Measurements from ENCODE around the gene EGLN2.
"Not testable (repeated sequence)": the region's sequence is repeated elsewhere in the genome, so short reads cannot be mapped to it uniquely, and the experiment has no call there.

Gene EGLN2

GRCh38 chr19:40819479-40820234 is 20.7 kb downstream of the EGLN2 start:
- DNase-seq (ENCODE audit: low read depth) = peak; percentile 41

- DNase-seq (ENCODE audit: low read depth) = no peak
These were observed 23.2 kb downstream of the EGLN2 start for GRCh38 chr19:40822161-40822560.

- not testable (repeated sequence) for DNase-seq (ENCODE audit: low read depth)
These were observed 23.9 kb downstream of the EGLN2 start for GRCh38 chr19:40822704-40823553.

GRCh38 chr19:40824916-40825315 is 25.9 kb downstream of the EGLN2 start:
- DNase-seq (ENCODE audit: low read depth) = not testable (repeated sequence)

GRCh38 chr19:40825460-40826095 is 26.6 kb downstream of the EGLN2 start:
- not testable (repeated sequence) for DNase-seq (ENCODE audit: low read depth)

- DNase-seq (ENCODE audit: low read depth) = not testable (repeated sequence)
These were observed 27.3 kb downstream of the EGLN2 start for GRCh38 chr19:40826312-40826698.

- not testable (repeated sequence) for DNase-seq (ENCODE audit: low read depth)
These were observed 27.9 kb downstream of the EGLN2 start for GRCh38 chr19:40826699-40827385.

- DNase-seq (ENCODE audit: low read depth) = no peak
These were observed 28.6 kb downstream of the EGLN2 start for GRCh38 chr19:40827386-40828247.

- no peak for DNase-seq (ENCODE audit: low read depth)
These were observed 30.2 kb downstream of the EGLN2 start for GRCh38 chr19:40829205-40829604.

- DNase-seq (ENCODE audit: low read depth) = not testable (repeated sequence)
These were observed 31.8 kb downstream of the EGLN2 start for GRCh38 chr19:40830741-40831140.

- DNase-seq (ENCODE audit: low read depth) = no peak
These were observed 32.8 kb downstream of the EGLN2 start for GRCh38 chr19:40831502-40832430.

- not testable (repeated sequence) for DNase-seq (ENCODE audit: low read depth)
These were observed 33.4 kb downstream of the EGLN2 start for GRCh38 chr19:40832431-40832790.

- not testable (repeated sequence) for DNase-seq (ENCODE audit: low read depth)
These were observed 34.9 kb downstream of the EGLN2 start for GRCh38 chr19:40833728-40834533.

- DNase-seq (ENCODE audit: low read depth) = no peak
These were observed 37.9 kb downstream of the EGLN2 start for GRCh38 chr19:40836754-40837429.

GRCh38 chr19:40838477-40838876 is 39.5 kb downstream of the EGLN2 start:
- DNase-seq (ENCODE audit: low read depth) = not testable (repeated sequence)

- not testable (repeated sequence) for DNase-seq (ENCODE audit: low read depth)
These were observed 43.0 kb downstream of the EGLN2 start for GRCh38 chr19:40842012-40842411.

- DNase-seq (ENCODE audit: low read depth) = not testable (repeated sequence)
These were observed 44.1 kb downstream of the EGLN2 start for GRCh38 chr19:40842997-40843652.

- peak; percentile 65 for DNase-seq (ENCODE audit: low read depth)
These were observed 44.7 kb downstream of the EGLN2 start for GRCh38 chr19:40843653-40844052.

All from activated T-helper 9 cell treated with anti-CD3 and anti-CD28 coated beads, Interleukin-2, amount 50 U/mL, for 16 hours (primary cell).